Colonic mucosa (tissue), 4 donors: ENCODE measurements around the gene CRTC1. TPM values are rescaled to one million over a fixed set of nuclear protein-coding genes. Genes with fewer than 3 reads are reported as not detected.

Experiments
- DNase-seq: peaks from one replicate; pipeline ENCODE4 v3.0.0-alpha.2; 2020
- H3K27ac ChIP-seq: fragments of 200-600 bp; one replicate; pipeline ENCODE4 v1.8.0; 2021
- H3K27me3 ChIP-seq: fragments of 200-600 bp; one replicate; pipeline ENCODE4 v1.8.0; 2021
- H3K36me3 ChIP-seq: fragments of 200-600 bp; one replicate; pipeline ENCODE4 v1.8.0; 2021
- H3K4me1 ChIP-seq: fragments of 200-600 bp; one replicate; pipeline ENCODE4 v1.8.0; 2021; ENCODE audit warnings: mild to moderate bottlenecking
- H3K4me3 ChIP-seq: fragments of 200-600 bp; one replicate; pipeline ENCODE4 v1.8.0; 2021
- H3K9ac ChIP-seq, 2 donors: one replicate each; pipeline ENCODE4 v1.7.0; 2013; ENCODE audit warnings: control low read depth in 2 of 2, low read depth in 2 of 2, low read length in 2 of 2
- H3K9me3 ChIP-seq: fragments of 200-600 bp; one replicate; pipeline ENCODE4 v1.8.0; 2021
- CTCF ChIP-seq: fragments of 200-600 bp; IDR thresholded peaks from one replicate; pipeline ENCODE4 v1.8.0; 2022; ENCODE audit warnings: antibody characterized with exemption, mild to moderate bottlenecking
- intact Hi-C: fragments of 100-400 bp; cut with DNase I; formaldehyde crosslinking; loops from one replicate; pipeline ENCODE4 v1.14.1; 2022
- total RNA-seq, 2 donors: library from RNA; stranded (reverse); fragmentation: NEBNext Ultra II Directional in 1 of 2; extraction: Animal tissue kit (Norgen Biotek cat#: 25700) in 1 of 2; gene quantifications; one replicate each; pipeline ENCODE4 v1.2.1, GENCODE V29; 2021
- donor health status: healthy.
- donor health status: DM: no; HTN: no; CAD: no.
- donor health status: DM: no; HTN: no; CAD: no.

Gene CRTC1
- total RNA-seq, 2 donors from 2014 or later, result 7.6 to 10.3 TPM

GRCh38 chr19:18708452-18709231 lies 25.2 kb downstream of the CRTC1 start:
- no peak for TF ChIP-seq CTCF
- no peaks in the 10 kb centered on the region for H3K9me3 ChIP-seq
- H3K27me3 ChIP-seq, result no peaks in the 10 kb centered on the region
- H3K9ac ChIP-seq, result peak overlapping the region in 1 of 2 donors; percentile 40
- H3K27ac ChIP-seq, result no peak overlapping the region
- no peak for DNase-seq
- no peaks in the 10 kb centered on the region for H3K36me3 ChIP-seq
- intact Hi-C loops, result no loop called here
- no peaks in the 10 kb centered on the region for H3K4me1 ChIP-seq
- no peak overlapping the region for H3K4me3 ChIP-seq

GRCh38 chr19:18709546-18709945 lies 26.1 kb downstream of the CRTC1 start:
- Histone ChIP-seq H3K9ac (no peak overlapping the region), H3K4me1 (no peaks in the 10 kb centered on the region), H3K36me3 (no peaks in the 10 kb centered on the region), H3K27ac (no peak overlapping the region), H3K4me3 (no peak overlapping the region), H3K27me3 (no peaks in the 10 kb centered on the region), H3K9me3 (no peaks in the 10 kb centered on the region)
- no peak for DNase-seq
- no peak for TF ChIP-seq CTCF
- intact Hi-C loops, result no loop called here

- TF ChIP-seq CTCF, result no peak
- no peak for DNase-seq
- no peaks in the 10 kb centered on the region for H3K9me3 ChIP-seq
- H3K27me3 ChIP-seq, result no peaks in the 10 kb centered on the region
- intact Hi-C loops, result no loop called here
- H3K4me3 ChIP-seq, result no peak overlapping the region
- H3K9ac ChIP-seq, result no peak overlapping the region
- H3K4me1 ChIP-seq, result no peaks in the 10 kb centered on the region
- H3K36me3 ChIP-seq, result no peaks in the 10 kb centered on the region
- H3K27ac ChIP-seq, result no peak overlapping the region
Measured at GRCh38 chr19:18710186-18710585, 26.7 kb downstream of the CRTC1 start.

- no peaks in the 10 kb centered on the region for H3K27me3 ChIP-seq
- intact Hi-C loops, result no loop called here
- no peak overlapping the region for H3K4me3 ChIP-seq
- no peak overlapping the region for H3K27ac ChIP-seq
- H3K4me1 ChIP-seq, result no peaks in the 10 kb centered on the region
- no peak for DNase-seq
- H3K36me3 ChIP-seq, result no peaks in the 10 kb centered on the region
- no peak for TF ChIP-seq CTCF
- H3K9ac ChIP-seq, result no peak overlapping the region
- no peaks in the 10 kb centered on the region for H3K9me3 ChIP-seq
Measured at GRCh38 chr19:18710996-18711751, 27.7 kb downstream of the CRTC1 start.

GRCh38 chr19:18711893-18712292 lies 28.4 kb downstream of the CRTC1 start:
- Histone ChIP-seq H3K9me3 (no peaks in the 10 kb centered on the region), H3K36me3 (no peaks in the 10 kb centered on the region), H3K27ac (no peak overlapping the region), H3K27me3 (no peaks in the 10 kb centered on the region), H3K4me3 (no peak overlapping the region), H3K4me1 (no peaks in the 10 kb centered on the region), H3K9ac (no peak overlapping the region)
- DNase-seq, result no peak
- intact Hi-C loops, result no loop called here
- no peak for TF ChIP-seq CTCF
